ENCODE measurements around the gene C1orf74.

C1orf74 gene

GRCh38 chr1:209769171-209769904, 15.0 kb downstream of the C1orf74 start:
- DNase-seq = peak; percentile 12

- no peak for DNase-seq
Measured at GRCh38 chr1:209768354-209768774, 16.0 kb downstream of the C1orf74 start.

- no peak for DNase-seq
Measured at GRCh38 chr1:209767706-209768105, 16.7 kb downstream of the C1orf74 start.

- no peak for DNase-seq
Measured at GRCh38 chr1:209767096-209767495, 17.3 kb downstream of the C1orf74 start.

GRCh38 chr1:209766051-209766450, 18.3 kb downstream of the C1orf74 start:
- no peak for DNase-seq

- no peak for DNase-seq
Measured at GRCh38 chr1:209761011-209761635, 23.2 kb downstream of the C1orf74 start.

GRCh38 chr1:209759829-209760359, 24.5 kb downstream of the C1orf74 start:
- no peak for DNase-seq

- no peak for DNase-seq
Measured at GRCh38 chr1:209758400-209758799, 26.0 kb downstream of the C1orf74 start.

- DNase-seq = peak; percentile 23
Measured at GRCh38 chr1:209756615-209757445, 27.5 kb downstream of the C1orf74 start.

- DNase-seq = peak; percentile 22
Measured at GRCh38 chr1:209755926-209756614, 28.3 kb downstream of the C1orf74 start, which contains the start of gene TRAF3IP3. Gene TRAF3IP3, plus strand, starts transcription at chr1:209756053. Its CDS starts 3,987 bp downstream, at chr1:209760040.

- no peak for DNase-seq
Measured at GRCh38 chr1:209755256-209755655, 29.1 kb downstream of the C1orf74 start.

- no peak for DNase-seq
Measured at GRCh38 chr1:209752890-209753289, 31.5 kb downstream of the C1orf74 start.

GRCh38 chr1:209751627-209752231, 32.6 kb downstream of the C1orf74 start:
- DNase-seq = no peak

GRCh38 chr1:209749670-209750323, 34.6 kb downstream of the C1orf74 start:
- no peak for DNase-seq

- DNase-seq = no peak
Measured at GRCh38 chr1:209749205-209749604, 35.2 kb downstream of the C1orf74 start.

GRCh38 chr1:209748620-209749019, 35.7 kb downstream of the C1orf74 start:
- DNase-seq = no peak

- DNase-seq = peak; percentile 80
Measured at GRCh38 chr1:209747580-209748262, 36.6 kb downstream of the C1orf74 start.

- no peak for DNase-seq
Measured at GRCh38 chr1:209746451-209747165, 37.8 kb downstream of the C1orf74 start.

- no peak for DNase-seq
Measured at GRCh38 chr1:209743145-209743482, 41.2 kb downstream of the C1orf74 start.

- no peak for DNase-seq
Measured at GRCh38 chr1:209742409-209743144, 41.8 kb downstream of the C1orf74 start.

Measured in midbrain (tissue), 1 donor.